GM23338 (cell line): ENCODE measurements around the gene KCNMB3. TPM values are rescaled to one million over a fixed set of nuclear protein-coding genes. Genes with fewer than 3 reads are reported as not detected.
A peak's percentile ranks its signal among the peaks of the same experiment; 100 is the strongest.

Experiments
- ATAC-seq: fragments of 200-7000 bp; cut with Tn5 transposase; 3 replicates; pipeline ENCODE4 v1.9.1; 2020
- DNase-seq: peaks from one replicate; pipeline ENCODE4 v3.0.0-alpha.2; 2015; ENCODE audit warnings: low spot score
- H2AFZ ChIP-seq: fragments of 200-600 bp; sonication (generic); 2 replicates; pipeline ENCODE4 v1.8.0; 2016; ENCODE audit warnings: antibody characterized with exemption, mild to moderate bottlenecking, moderate library complexity
- H3F3A ChIP-seq: fragments of 200-600 bp; sonication (generic); replicated peaks from 2 replicates; pipeline ENCODE4 v1.8.0; 2017; ENCODE audit warnings: antibody characterized with exemption, mixed run types, low read depth
- H3K27ac ChIP-seq: fragments of 200-600 bp; sonication (generic); 2 replicates; pipeline ENCODE4 v1.6.1; 2016; ENCODE audit warnings: low read depth
- H3K27me3 ChIP-seq: fragments of 200-600 bp; sonication (generic); 2 replicates; pipeline ENCODE4 v1.8.0; 2016; ENCODE audit warnings: mild to moderate bottlenecking, mixed run types, moderate library complexity; ENCODE audit not compliant: insufficient read depth
- H3K36me3 ChIP-seq: fragments of 200-600 bp; sonication (generic); 2 replicates; pipeline ENCODE4 v1.8.0; 2016; ENCODE audit warnings: mild to moderate bottlenecking; ENCODE audit not compliant: insufficient read depth
- H3K4me1 ChIP-seq: fragments of 200-600 bp; sonication (generic); 2 replicates; pipeline ENCODE4 v1.8.0; 2016; ENCODE audit warnings: mild to moderate bottlenecking, moderate library complexity; ENCODE audit not compliant: insufficient read depth
- H3K4me2 ChIP-seq: fragments of 200-600 bp; sonication (generic); 2 replicates; pipeline ENCODE4 v1.7.1; 2017; ENCODE audit warnings: mixed run types
- H3K4me3 ChIP-seq: fragments of 200-600 bp; sonication (generic); 2 replicates; pipeline ENCODE4 v1.6.1; 2016; ENCODE audit warnings: mixed run types
- H3K79me2 ChIP-seq: fragments of 200-600 bp; sonication (generic); replicated peaks from 2 replicates; pipeline ENCODE4 v1.8.0; 2017; ENCODE audit warnings: mild to moderate bottlenecking; ENCODE audit not compliant: insufficient read depth
- H3K9me2 ChIP-seq: fragments of 200-600 bp; sonication (generic); 2 replicates; pipeline ENCODE4 v1.8.0; 2017; ENCODE audit not compliant: insufficient read depth
- H4K20me1 ChIP-seq: fragments of 200-600 bp; sonication (generic); replicated peaks from 2 replicates; pipeline ENCODE4 v1.8.0; 2017; ENCODE audit warnings: mild to moderate bottlenecking; ENCODE audit not compliant: insufficient read depth
- H3K27ac Mint-ChIP-seq: 2 replicates; pipeline ENCODE4 v1.8.0; 2020; ENCODE audit warnings: inconsistent platforms, mild to moderate bottlenecking, moderate library complexity, mixed read lengths
- H3K27me3 Mint-ChIP-seq: 3 replicates; pipeline ENCODE4 v1.8.0; 2022; ENCODE audit warnings: low read depth, mild to moderate bottlenecking, moderate library complexity, mixed read lengths, inconsistent platforms; ENCODE audit not compliant: insufficient read depth, poor library complexity
- H3K36me3 Mint-ChIP-seq: 3 replicates; pipeline ENCODE4 v1.8.0; 2021; ENCODE audit warnings: low read depth, mild to moderate bottlenecking, inconsistent platforms, moderate library complexity, mixed read lengths
- H3K4me1 Mint-ChIP-seq: 3 replicates; pipeline ENCODE4 v1.8.0; 2020; ENCODE audit warnings: mild to moderate bottlenecking, inconsistent platforms, mixed read lengths
- H3K4me3 Mint-ChIP-seq: 3 replicates; pipeline ENCODE4 v1.8.0; 2021; ENCODE audit warnings: moderate library complexity, mild to moderate bottlenecking, inconsistent platforms, mixed read lengths
- H3K9me3 Mint-ChIP-seq: 3 replicates; pipeline ENCODE4 v1.8.0; 2020; ENCODE audit warnings: moderate library complexity, mild to moderate bottlenecking, inconsistent platforms, mixed read lengths
- CREB1 ChIP-seq: fragments of 250-450 bp; sonication (Bioruptor Pico); IDR thresholded peaks from 2 replicates; pipeline ENCODE4 v1.5.0; 2020; ENCODE audit warnings: low read depth, mild to moderate bottlenecking, moderate library complexity
- CTCF ChIP-seq, 2 experiments: fragments of 200-600 bp in 1 of 2; sonication (generic) in 1 of 2; conservative IDR thresholded peaks; 2 replicates each; pipeline versions ENCODE4 v1.5.1 to v1.6.1; 2016 to 2017; ENCODE audit warnings: antibody characterized with exemption in 2 of 2, low read depth in 2 of 2, mild to moderate bottlenecking in 2 of 2, moderate library complexity in 1 of 2
- ETS1 ChIP-seq: IDR thresholded peaks from 2 replicates; pipeline ENCODE4 v1.6.1; 2016; ENCODE audit warnings: antibody characterized with exemption
- EZH2 ChIP-seq: fragments of 200-600 bp; sonication (generic); IDR thresholded peaks from one replicate; pipeline ENCODE4 v1.8.0; 2017; ENCODE audit warnings: antibody characterized with exemption, mild to moderate bottlenecking, low read depth; ENCODE audit not compliant: unreplicated experiment
- EZH2phosphoT487 ChIP-seq: fragments of 200-600 bp; sonication (generic); IDR thresholded peaks from one replicate; pipeline ENCODE4 v1.8.1; 2018; ENCODE audit warnings: antibody characterized with exemption; ENCODE audit not compliant: unreplicated experiment
- JUNB ChIP-seq: IDR thresholded peaks from one replicate; pipeline ENCODE4 v1.6.1; 2016; ENCODE audit warnings: antibody characterized with exemption; ENCODE audit not compliant: unreplicated experiment
- NANOG ChIP-seq: IDR thresholded peaks from 2 replicates; pipeline ENCODE4 v1.6.1; 2016; ENCODE audit warnings: antibody characterized with exemption, borderline replicate concordance
- POLR2AphosphoS5 ChIP-seq: IDR thresholded peaks from 2 replicates; pipeline ENCODE4 v1.6.1; 2016; ENCODE audit warnings: antibody characterized with exemption, low read depth
- ZNF114 ChIP-seq: fragments of 250-450 bp; sonication (Bioruptor Pico); IDR thresholded peaks from 2 replicates; pipeline ENCODE4 v1.5.0; 2020; ENCODE audit warnings: mild to moderate bottlenecking, moderate library complexity
- ZNF331 ChIP-seq: fragments of 250-450 bp; sonication (Bioruptor Pico); IDR thresholded peaks from 2 replicates; pipeline ENCODE4 v1.5.0; 2020; ENCODE audit warnings: low read depth, mild to moderate bottlenecking, moderate library complexity
- ZNF462 ChIP-seq: fragments of 250-450 bp; sonication (Bioruptor Pico); IDR thresholded peaks from 2 replicates; pipeline ENCODE4 v1.5.0; 2020; ENCODE audit warnings: mild to moderate bottlenecking, moderate library complexity
- polyA plus RNA-seq: library from polyadenylated mRNA; unstranded; fragments of >200 nt; fragmentation: Nextera tagmentation; extraction: Ambion mirVana; gene quantifications from 2 replicates; pipeline ENCODE4 v1.2.1, GENCODE V29; 2016
- total RNA-seq: library from RNA; depleted of rRNA; stranded (reverse); fragments of >200 nt; shearing (Covaris generic); gene quantifications from 2 replicates; pipeline ENCODE4 v1.2.3, GENCODE V29; 2014

KCNMB3 gene
- total and polyA plus RNA-seq, 2 experiments from 2014 or later: 1.3 to 3.8 TPM

GRCh38 chr3:179236669-179237301, 14.1 kb downstream of the KCNMB3 start:
- Histone ChIP-seq H3F3A (no peaks in the 10 kb centered on the region), H3K79me2 (no peaks in the 10 kb centered on the region), H3K27me3 (no peaks in the 10 kb centered on the region), H3K9me2 (no peaks in the 10 kb centered on the region), H4K20me1 (no peaks in the 10 kb centered on the region), H3K4me3 (no peak overlapping the region), H3K27ac (no peak overlapping the region), H3K4me1 (peaks cover 27% of the 10 kb centered on the region), H2AFZ (no peak overlapping the region), H3K36me3 (no peaks in the 10 kb centered on the region), H3K4me2 (no peak overlapping the region)
- no peak overlapping the region for H3K4me3 Mint-ChIP-seq
- DNase-seq (no peak), ATAC-seq (no peak)
- H3K9me3 Mint-ChIP-seq: no peaks in the 10 kb centered on the region
- TF ChIP-seq NANOG: no peak
- no peak for TF ChIP-seq ETS1
- TF ChIP-seq EZH2: no peak
- TF ChIP-seq ZNF114 (CRISPR knock-in tag): no peak
- TF ChIP-seq EZH2phosphoT487: no peak
- H3K27me3 Mint-ChIP-seq: no peaks in the 10 kb centered on the region
- H3K4me1 Mint-ChIP-seq: peaks cover 12% of the 10 kb centered on the region
- H3K36me3 Mint-ChIP-seq: no peaks in the 10 kb centered on the region; the same call in 2 of the 3 replicates
- peak overlapping the region; percentile 5; the same call in 1 of the 2 replicates for H3K27ac Mint-ChIP-seq

GRCh38 chr3:179234199-179234598, 16.7 kb downstream of the KCNMB3 start:
- no peaks in the 10 kb centered on the region for H3K27me3 ChIP-seq
- no peaks in the 10 kb centered on the region for H3F3A ChIP-seq
- H3K4me1 Mint-ChIP-seq: peaks cover 16% of the 10 kb centered on the region
- H3K36me3 ChIP-seq: peaks cover 7% of the 10 kb centered on the region; the same call in 1 of the 2 replicates
- H3K9me3 Mint-ChIP-seq: no peaks in the 10 kb centered on the region
- peaks cover 16% of the 10 kb centered on the region for H3K36me3 Mint-ChIP-seq
- no peaks in the 10 kb centered on the region for H3K79me2 ChIP-seq
- H3K4me3 Mint-ChIP-seq: no peak overlapping the region
- H4K20me1 ChIP-seq: no peaks in the 10 kb centered on the region
- no peak overlapping the region for H3K27ac ChIP-seq
- ATAC-seq (no peak), DNase-seq (no peak)
- H2AFZ ChIP-seq: no peak overlapping the region
- H3K4me1 ChIP-seq: peaks cover 16% of the 10 kb centered on the region
- no peak overlapping the region for H3K4me3 ChIP-seq
- no peak overlapping the region for H3K4me2 ChIP-seq
- no peaks in the 10 kb centered on the region for H3K9me2 ChIP-seq
- H3K27ac Mint-ChIP-seq: no peak overlapping the region
- H3K27me3 Mint-ChIP-seq: no peaks in the 10 kb centered on the region
- TF ChIP-seq EZH2 (no peak), ZNF462 (CRISPR knock-in tag) (no peak), NANOG (no peak), CTCF (conservative IDR thresholded peaks at IDR 0.05; ENCODE audit: low read depth in 2 of 2) (no peak), POLR2AphosphoS5 (no peak), EZH2phosphoT487 (no peak), ZNF114 (CRISPR knock-in tag) (no peak), JUNB (no peak), CREB1 (CRISPR knock-in tag) (no peak), ETS1 (no peak), ZNF331 (CRISPR knock-in tag) (no peak)
